Stimulated activated CD4-positive, alpha-beta T cell treated with anti-CD3 and anti-CD28 coated beads, Interleukin-4, amount 100 ng/mL, for 48 hours (primary cell): ENCODE data around the gene GRAMD2A.

Source experiments
- DNase-seq, 2 donors: peaks; one replicate each; pipeline ENCODE4 v3.0.0-alpha.2; 2020; ENCODE audit warnings: low read depth in 2 of 2

The GRAMD2A gene

DNA sequence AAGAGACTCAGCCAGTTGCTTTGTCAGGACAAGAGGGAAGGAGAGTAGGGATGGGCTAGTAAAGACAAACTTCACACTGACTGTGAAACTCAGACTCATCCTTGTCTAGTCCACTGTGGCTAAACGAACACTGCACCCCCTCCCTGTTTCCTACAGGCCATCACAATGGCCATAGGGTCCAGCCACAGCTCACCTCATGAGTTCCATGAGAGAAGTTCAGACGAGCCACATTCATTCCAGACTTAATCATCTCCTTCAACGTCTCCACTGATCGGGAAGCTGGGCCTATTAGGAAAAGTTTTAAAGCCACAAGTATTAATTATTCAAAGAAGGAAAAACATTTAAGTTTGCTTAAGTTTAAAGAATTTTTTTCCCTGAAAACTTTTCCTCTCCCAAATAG, 19.6 kb upstream of the GRAMD2A start:
- DNase-seq = no peak

DNA sequence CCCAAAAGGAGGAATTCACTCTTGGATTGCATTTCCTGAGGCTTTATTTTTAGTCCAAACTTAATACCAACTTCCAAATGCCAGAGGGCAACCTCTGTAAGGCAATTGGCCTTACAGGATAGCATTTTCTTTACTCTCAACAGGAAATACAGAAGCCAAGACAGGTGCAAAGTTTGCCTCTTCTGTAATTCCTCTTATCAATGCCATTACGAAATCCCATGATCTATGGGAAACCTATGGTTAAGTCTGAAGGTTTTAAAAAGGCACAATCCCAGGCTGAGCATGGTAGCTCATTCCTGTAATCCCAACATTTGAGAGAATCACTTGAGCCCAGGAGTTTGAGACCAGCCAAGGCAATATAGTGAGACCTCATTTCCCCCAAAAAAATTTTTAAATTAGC, 18.5 kb upstream of the GRAMD2A start:
- DNase-seq = no peak

DNA sequence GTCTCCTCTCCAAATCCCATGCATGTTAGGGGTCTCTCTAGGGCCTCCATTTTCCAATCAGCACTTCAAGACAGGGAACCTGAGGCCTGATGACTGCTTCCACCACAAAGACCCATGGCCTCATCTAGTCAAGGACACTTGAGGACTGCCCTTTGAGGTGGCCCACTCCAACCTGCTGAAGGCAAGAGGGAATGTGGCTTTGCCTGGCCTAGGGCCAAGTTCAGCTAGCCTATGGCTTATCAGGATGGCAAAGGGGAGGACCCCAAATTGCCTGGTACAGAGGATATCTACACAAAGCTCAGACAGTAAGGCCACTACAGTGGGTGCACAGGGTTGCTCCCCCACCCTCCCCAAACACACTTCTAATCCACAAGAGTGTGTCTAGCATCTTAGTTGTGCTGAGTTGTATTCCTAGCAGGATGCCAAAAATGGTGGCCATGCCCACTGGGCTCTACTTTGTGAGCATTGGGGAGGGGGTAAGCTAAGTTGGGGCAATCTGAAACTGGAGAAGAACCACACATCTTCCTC, 10.0 kb upstream of the GRAMD2A start:
- no peak for DNase-seq

DNA sequence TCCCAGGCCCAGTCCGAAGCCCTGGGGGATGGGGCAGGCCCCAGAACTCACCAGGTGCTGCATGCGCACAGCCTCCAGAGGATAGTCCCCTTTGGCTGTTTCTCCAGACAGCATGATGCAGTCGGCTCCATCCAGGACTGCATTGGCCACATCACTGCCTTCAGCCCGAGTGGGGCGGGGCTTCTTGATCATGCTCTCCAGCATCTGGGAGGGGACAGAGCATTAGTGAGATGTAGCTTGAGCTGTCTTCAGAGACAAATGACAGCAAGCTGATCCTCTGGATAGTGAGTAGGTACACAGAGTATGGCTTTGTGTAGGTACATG, 9.1 kb upstream of the GRAMD2A start:
- no peak for DNase-seq

DNA sequence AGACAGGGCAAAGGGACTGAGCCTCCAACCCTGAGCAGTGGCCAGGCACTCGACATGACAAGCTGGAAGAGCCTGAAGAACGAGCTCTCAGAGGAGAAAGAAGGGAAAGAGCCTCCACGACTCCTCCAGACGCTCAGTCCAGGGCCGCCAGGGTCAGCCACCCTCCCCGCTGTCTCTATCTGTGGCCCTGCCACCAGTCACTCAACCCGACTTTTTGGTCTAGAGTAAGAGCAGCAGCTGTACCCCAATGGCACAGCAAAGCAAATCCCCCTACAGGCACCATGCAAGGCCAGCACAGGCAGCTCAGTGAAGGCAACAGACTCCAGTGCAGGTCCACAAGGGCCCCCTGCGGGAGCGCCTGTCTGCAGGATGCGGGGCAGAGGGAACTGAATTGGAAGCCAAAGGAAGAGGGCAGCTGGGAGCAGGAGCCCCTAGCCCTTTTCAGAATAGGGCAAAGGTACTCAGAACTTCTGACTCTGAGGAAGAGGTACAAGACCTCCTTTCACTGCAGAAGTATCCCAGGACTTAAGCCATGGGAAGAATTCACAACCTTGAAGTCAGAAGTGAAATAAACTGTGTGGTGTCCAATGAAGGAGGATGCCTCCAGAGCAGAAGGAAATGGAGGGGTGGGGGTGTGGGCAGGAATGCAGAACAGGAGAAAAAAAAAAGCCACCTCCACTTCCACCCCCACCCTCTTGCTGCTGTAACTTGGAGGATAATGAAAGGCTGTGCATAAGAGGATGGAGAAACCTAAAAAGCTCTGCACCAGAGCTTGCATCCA, 8.5 kb upstream of the GRAMD2A start:
- DNase-seq = no peak

DNA sequence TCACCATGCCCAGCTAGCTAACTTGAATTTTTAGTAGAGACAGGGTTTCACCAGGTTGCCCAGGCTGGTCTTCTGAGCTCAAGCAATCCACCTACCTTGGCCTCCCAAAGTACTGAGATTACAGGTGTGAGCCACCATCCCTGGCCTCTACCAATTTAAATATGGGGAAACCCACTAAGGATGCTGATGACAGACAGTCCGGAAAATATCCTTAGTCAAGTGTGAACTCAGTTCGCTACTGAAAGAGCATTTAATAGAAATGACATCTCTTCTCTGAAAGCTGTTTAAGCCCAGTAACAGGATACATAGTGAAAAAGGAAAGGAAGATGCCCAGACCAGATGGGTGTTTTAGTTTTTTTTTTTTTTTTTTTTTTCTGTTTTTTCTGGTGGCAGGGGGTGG, 7.7 kb upstream of the GRAMD2A start:
- no peak for DNase-seq

DNA sequence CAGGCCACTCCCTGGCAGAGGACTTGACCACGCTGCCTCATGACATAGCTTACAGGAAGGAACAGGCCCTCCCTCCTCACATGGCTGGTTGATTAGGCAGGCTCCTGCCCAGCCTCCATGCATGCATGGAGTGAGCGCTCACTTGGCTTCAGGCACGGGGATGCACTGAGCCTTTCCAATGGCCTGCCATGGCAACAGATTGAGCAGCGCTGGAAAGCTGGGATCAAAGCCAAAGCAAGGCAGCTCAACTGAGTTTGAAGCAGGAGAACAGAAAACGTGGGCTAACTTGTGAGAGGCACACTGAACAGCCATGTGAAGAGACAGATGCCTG, 5.9 kb upstream of the GRAMD2A start:
- no peak for DNase-seq

DNA sequence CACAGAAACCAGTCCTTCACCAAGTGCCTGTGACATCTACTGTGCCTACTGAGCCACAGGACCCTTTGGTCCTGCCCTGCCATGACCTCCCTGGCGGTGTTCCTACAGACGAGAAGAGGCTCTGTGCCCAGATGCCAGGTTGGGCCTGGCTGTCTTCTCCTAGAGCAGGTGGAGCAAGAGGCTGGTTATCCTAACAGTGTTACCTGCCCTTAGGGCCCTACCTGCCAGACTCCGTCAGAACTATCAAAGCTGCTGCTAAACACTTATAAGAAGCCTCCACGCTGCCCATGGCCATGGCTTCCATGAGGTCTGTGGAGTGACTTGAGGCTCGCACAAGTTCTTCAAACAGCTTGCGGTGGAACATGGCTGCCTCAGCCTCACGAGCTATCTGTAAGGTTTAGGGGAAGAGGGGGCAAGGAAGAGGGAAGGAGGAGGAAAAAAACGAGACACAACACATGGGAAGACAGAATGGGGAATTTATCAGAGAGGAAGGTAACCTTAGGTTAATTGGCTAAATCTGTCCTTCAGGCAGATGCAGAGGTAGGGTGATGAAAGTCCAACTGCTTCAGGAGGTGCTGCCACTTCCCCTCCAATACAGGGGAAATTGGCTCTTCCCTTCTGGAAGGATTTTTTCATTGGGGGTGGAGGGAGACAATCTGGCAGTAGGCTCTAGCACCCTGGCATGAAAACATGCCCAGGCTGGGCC, 5.4 kb upstream of the GRAMD2A start:
- no peak for DNase-seq

DNA sequence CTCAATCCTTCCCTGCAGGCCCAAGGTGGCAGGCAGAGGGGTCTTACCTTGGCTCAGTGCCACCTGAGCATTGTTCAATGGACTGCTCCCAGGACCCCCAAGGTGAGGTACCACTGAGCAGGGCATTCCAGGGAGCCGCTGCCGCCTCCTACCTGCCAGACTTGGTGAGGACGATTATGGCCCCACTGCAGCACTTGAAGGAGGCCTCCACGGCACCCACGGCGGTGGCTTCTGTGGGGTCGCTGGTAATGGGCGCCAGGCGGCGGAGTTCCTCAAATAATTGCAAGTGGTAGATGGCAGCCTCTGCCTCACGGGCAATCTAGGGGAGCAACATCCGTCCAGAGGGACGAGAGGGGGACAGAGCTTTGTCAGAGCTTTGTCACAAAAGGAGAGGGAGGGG, 4.7 kb upstream of the GRAMD2A start:
- no peak for DNase-seq

DNA sequence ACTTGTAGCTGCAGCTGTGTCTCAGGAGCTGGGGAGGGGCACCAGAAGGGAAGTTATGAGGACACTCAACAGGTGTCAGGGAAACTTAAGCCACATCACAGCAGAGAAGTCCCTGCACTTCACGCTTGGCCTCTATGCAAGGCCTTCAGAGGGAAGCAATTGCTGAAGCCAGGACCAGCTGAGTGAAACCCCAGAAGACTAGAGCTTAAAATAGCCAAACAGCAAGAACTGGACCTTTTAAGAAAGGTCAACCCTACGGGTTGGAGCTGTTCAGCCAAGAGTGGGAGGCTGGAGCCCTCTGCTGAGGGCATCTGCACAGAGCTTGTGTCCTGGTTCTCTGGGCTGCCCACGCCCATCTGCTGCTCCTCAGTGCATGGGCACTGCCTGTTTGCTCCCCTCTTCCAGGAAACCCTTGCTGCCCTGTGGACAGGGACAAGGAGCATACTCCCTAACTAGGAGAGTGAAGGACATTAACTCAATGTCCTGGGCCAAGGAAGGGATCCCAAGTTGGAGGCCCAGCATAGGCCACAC, 3.9 kb upstream of the GRAMD2A start:
- no peak for DNase-seq

DNA sequence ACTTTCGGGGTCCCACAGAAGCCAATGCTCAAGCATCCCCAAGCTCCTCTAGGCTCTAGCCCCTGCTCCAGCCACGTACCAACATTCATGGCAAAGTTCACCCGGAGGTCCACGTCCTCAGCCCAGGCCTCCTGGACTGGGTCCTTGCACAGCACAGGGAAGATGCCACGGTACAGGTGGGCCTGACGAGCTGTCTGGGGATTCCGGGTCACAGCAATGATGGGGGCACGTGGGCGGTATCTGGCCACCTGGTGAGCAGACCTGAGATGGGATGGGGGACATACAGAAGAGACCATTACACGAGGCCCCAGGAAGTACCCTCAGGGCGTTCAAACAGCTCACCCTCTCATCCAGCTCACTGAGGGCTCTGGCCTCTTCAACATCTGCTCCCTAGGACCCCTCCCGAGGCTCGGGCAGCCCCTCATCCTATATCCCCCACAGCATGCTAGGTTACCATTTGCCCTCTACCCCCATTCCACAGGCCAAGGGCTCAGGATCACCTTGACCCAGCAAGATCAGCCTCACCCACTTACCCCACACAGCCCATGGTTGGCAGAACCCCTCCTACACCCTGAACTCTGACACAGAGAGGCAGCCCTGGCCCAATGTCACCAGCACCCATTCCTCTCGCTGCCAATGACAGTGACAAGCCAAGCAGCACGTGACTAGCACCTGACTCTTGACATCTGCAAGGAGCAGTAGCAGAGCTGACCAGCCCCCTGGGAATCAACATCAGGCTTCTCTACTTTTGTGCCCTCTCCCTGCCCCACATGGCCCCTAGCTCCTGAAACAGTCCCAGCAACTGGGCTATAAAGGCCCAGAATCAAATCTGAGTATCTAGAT, 3.0 kb upstream of the GRAMD2A start:
- DNase-seq = no peak

DNA sequence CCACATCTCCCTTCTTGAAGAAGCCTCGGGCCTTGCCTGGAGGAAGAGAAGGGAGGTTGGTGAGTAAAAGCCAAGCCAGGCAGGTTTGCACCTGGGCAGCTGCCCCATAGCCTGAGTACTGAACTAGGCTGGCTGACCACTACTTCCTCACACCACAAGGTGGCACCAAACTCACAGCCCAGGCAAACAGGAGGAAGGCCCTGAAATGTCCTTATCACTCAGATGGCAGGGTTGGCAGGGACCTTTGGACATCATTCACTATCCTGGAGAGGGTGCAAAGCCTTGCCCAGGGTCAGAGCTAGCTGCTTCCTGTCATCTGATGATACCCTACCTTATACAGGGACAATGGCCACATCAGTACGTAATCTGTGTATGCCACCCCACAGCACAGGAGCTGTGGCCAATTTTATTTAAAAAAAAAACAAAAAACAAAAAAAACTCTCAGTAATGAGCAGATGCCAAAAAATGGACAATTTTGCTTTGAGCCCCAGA, 2.2 kb upstream of the GRAMD2A start:
- peak; percentile 50 to 51 for DNase-seq

DNA sequence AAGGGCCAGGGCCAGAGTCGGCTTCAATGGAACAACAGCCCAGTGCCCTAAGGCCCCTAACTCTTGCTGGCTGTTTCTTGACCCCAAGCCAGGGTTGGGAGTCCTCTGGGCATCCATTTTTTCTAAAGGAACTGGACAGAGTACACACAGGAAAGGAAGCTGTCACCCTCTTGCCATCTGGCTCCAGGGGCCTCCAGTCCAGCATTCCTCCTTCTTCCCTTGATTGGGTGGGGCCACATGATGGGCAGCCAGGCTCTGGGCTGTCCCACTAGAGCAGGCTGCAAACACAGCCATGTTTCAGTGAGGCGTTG, 1.6 kb upstream of the GRAMD2A start:
- DNase-seq = no peak

DNA sequence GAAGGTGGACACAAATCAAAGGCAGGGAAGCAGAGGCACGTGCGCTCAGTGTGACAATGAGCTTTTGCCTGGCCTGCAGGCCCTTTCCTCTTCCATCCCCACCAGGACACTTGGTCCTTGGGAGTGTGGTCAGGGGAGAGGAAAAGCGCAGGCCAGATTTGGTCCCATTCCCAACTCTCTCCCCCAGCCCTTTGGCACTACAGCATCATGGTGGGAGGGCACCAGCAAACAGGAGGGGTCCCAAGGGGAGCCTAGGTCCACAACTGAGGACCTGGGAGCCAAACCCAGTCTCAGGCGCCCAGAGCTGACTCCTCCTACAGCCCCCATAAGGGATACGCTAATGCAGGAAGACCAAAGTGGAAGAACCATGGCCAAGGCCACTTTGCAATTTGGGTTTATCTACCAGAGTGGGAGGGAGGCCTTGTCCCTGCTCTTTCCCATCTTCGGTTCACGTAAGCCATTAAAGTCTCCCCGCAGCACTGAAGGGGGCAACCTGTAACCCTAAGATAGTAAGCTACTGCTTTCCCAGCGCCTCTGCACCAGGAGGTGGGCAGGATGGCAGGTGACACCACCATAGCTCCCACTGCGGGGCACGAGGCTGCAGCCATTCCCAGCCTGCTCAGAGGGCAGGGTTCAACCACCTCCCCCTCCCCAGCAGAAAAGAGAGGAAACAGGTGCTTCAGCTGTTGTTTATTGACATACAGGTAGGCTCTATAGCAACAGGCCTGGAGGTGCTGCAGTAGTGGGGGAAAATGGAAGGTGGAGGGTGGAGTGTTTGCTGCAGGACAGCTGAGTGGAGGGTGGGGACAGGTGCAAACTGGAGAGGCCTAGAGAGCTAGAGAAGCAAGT, 993 bp upstream of the GRAMD2A start:
- DNase-seq = no peak

DNA sequence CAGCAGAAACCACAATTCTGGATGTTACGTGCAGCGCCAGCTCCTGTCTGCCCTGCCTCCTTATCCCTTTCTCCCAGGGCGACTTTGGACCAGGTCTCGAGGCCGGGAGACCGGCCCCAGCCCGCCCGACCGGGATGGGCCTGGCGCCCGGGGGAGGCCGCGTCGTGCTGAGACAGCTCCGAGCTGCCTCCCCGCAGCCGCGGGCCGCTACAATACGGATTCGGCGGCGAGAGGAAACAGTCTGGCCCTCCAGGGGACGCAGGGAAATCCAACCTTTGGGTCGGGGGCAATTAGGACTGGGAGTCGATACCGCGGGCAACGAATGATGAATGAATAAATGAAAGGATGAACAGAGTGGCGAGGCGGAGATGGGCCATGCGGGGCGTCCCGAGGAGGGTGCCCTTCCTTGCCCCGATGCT, 537 bp downstream of the GRAMD2A start:
- no peak for DNase-seq

DNA sequence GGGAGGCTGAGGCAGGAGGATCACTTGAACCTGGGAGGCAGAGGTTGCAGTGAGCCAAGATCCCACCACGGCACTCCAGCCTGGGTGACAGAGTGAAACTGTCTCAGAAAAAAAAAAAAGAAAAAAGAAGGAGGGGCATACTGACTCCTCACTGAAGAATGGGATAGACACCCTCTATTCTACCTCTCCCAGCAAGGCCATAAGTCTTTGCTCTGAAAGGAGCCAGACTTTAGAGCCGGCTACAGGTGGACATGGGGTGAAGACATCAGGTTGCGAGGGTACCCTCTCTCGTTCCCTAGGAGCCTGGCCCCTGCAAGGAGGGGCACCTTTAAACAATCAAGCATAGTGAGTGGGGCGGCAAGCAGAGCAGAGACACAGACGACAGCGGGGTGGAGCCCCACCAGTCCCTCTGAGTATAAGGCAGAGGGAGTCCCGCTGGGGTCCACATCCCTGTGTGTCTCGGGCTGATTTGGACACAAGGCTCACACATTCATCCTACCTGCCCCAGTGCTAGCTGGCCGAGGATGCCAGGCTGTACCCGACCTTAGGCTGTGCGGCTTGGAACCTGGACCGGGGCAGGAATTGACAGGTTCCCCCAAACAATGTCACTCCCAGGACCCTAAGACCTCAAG, 1.1 kb downstream of the GRAMD2A start:
- no peak for DNase-seq

DNA sequence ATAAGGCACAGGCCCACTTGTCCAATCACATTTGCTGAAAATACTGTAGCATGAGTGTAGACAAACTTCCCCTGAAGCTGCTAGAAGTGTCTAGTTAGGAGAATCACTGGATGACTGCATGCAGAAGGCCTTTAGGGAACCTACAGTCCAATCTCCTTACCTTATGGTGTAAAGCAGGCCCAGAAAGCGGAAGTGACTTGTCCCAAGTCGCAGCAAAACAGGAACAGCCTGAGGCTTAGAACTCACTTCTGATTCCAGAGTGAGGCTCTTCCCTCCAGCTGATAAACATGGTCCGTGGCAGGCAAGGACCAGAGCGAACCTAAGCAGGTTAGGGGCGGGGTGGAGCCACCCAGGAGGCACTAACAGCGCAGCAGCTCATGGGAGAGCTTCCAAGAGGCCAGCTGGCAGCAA, 2.5 kb downstream of the GRAMD2A start:
- DNase-seq = no peak

DNA sequence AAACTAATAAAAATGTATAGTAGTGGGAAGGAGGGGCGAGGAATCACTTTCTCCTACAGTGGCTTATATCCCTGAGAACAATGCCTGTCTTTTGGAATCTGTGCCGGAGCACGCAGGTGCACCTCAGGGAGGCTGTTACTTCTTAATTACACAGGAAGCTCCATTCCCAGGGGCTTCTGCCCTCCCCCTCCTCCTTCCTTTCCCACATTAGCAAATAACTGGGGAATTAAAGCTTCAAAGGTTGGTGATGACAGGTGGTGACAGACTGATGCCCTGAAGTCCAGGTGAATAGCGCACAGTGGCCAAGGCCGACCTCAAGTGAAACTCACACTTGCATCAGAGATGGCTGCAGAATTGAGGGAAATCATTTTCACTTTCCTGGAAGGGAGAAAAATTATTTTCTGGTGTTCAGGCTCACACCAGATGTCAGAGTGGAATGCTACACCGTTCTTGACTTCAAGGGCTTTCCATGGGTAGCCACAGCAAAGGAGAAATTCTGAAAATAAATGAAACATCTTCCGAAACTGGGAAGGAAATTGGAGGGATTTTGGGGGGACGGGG, 3.7 kb downstream of the GRAMD2A start:
- no peak for DNase-seq

DNA sequence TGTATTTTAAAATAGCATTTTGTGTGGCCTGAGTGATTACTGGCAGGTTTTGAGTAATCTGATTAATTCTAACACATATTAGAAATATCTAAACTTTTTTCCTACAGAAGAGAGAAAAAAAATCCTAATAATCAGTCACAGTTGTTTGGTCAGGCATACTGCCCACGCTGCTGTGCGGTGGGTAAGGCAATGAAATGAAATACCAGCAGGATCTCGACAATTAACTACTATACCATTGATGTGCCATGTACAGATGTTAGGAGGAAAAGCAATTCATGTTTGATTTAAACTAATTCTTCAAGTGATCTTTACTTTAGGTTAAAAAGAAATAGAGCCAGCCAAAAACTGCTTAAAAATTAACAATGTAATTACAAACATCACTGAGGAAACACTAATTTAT, 5.2 kb downstream of the GRAMD2A start:
- no peak for DNase-seq

DNA sequence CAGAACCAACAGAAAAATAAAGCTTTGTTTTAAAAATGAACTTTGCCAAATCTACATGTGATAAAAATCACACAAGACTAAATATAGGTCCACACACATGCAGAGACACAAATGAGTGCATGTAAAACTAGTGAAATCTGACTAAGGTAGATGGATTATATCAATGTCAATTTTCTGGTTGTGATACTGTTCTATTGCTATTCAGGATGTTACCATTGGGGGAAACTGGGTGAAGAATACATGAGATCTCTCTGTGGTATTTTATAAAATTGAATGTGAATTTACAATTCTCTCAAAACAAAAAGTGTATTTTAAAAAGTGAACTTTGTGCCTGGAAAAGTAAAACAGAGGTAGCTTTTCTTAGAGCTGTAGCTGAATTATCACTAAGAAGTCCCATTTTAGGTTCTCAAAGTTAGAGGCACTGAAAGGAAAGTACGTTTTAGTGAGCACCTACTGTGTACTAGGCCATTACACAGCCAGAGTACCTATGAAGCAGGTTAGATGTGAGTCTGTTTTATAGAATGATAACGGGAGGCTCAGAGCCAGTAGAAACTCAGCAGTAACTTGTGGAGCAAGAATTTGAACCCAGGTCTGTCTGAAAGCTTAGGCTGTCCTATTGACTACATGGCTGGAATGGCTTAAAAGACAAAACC, 8.2 kb downstream of the GRAMD2A start:
- DNase-seq = no peak
